DOHH2 (cell line): Measurements from ENCODE around the gene ILKAP.

Source experiments
- CTCF ChIP-seq: fragments of 200-600 bp; sonication (generic); IDR thresholded peaks from one replicate; pipeline ENCODE4 v1.5.1; 2014; ENCODE audit warnings: antibody characterized with exemption, mild to moderate bottlenecking, low read depth, low read length; ENCODE audit not compliant: poor library complexity, severe bottlenecking
- EZH2phosphoT487 ChIP-seq: fragments of 200-600 bp; sonication (generic); IDR thresholded peaks from 2 replicates; pipeline ENCODE4 v1.6.1; 2017; ENCODE audit warnings: borderline replicate concordance, mild to moderate bottlenecking, antibody characterized with exemption, low read length, moderate library complexity, mixed read lengths

- TF ChIP-seq CTCF (no peak), EZH2phosphoT487 (no peak)
These were observed 52.3 kb downstream of the ILKAP start for GRCh38 chr2:238151205-238151604.
